Measurements from ENCODE around the gene MTCH1. TPM values are rescaled to one million over a fixed set of nuclear protein-coding genes. Genes with fewer than 3 reads are reported as not detected.

Gene MTCH1
- total RNA-seq, 1 experiment from 2014 or later, result 78.2 TPM

GRCh38 chr6:36929607-36930006, 56.4 kb downstream of the MTCH1 start:
- CTCF ChIA-PET, result no interaction called here
- no TSS peak for BruUV-seq (replicated peaks)
- Mint-ChIP-seq H3K4me1 (ENCODE audit: insufficient read depth, unreplicated experiment) (peaks cover 18% of the 10 kb centered on the region), H3K36me3 (ENCODE audit: insufficient read depth, unreplicated experiment) (peaks cover 22% of the 10 kb centered on the region), H3K9me3 (ENCODE audit: unreplicated experiment) (no peaks in the 10 kb centered on the region), H3K27me3 (ENCODE audit: insufficient read depth, unreplicated experiment) (no peaks in the 10 kb centered on the region), H3K4me3 (ENCODE audit: unreplicated experiment) (no peak overlapping the region), H3K27ac (ENCODE audit: low read depth, unreplicated experiment) (peak overlapping the region; percentile 12)
- intact Hi-C loops (cut with micrococcal nuclease), result no loop called here
- peak; percentile 61 for DNase-seq (ENCODE audit: unreplicated experiment)
- TF ChIP-seq CTCF (IDR thresholded peaks at IDR 0.05; ENCODE audit: unreplicated experiment), result no peak
- POLR2A ChIA-PET, result interaction anchor here (1.4 to 1.5 kb wide), 2 partner anchors 15 to 27 kb away, joined by 3 read pairs; no protein-coding TSS in a partner anchor

GRCh38 chr6:36929152-36929551, 56.8 kb downstream of the MTCH1 start:
- H3K27ac Mint-ChIP-seq (ENCODE audit: low read depth, unreplicated experiment), result peak overlapping the region; percentile 12
- peaks cover 18% of the 10 kb centered on the region for H3K4me1 Mint-ChIP-seq (ENCODE audit: insufficient read depth, unreplicated experiment)
- ChIA-PET POLR2A (no interaction called here), CTCF (no interaction called here)
- no peak overlapping the region for H3K4me3 Mint-ChIP-seq (ENCODE audit: unreplicated experiment)
- BruUV-seq (replicated peaks), result no TSS peak
- DNase-seq (ENCODE audit: unreplicated experiment), result no peak
- intact Hi-C loops (cut with micrococcal nuclease), result no loop called here
- no peaks in the 10 kb centered on the region for H3K9me3 Mint-ChIP-seq (ENCODE audit: unreplicated experiment)
- H3K36me3 Mint-ChIP-seq (ENCODE audit: insufficient read depth, unreplicated experiment), result peaks cover 27% of the 10 kb centered on the region
- no peaks in the 10 kb centered on the region for H3K27me3 Mint-ChIP-seq (ENCODE audit: insufficient read depth, unreplicated experiment)
- TF ChIP-seq CTCF (IDR thresholded peaks at IDR 0.05; ENCODE audit: unreplicated experiment), result no peak

- Mint-ChIP-seq H3K4me3 (ENCODE audit: unreplicated experiment) (no peak overlapping the region), H3K27me3 (ENCODE audit: insufficient read depth, unreplicated experiment) (no peaks in the 10 kb centered on the region), H3K27ac (ENCODE audit: low read depth, unreplicated experiment) (no peak overlapping the region), H3K4me1 (ENCODE audit: insufficient read depth, unreplicated experiment) (peaks cover 18% of the 10 kb centered on the region), H3K9me3 (ENCODE audit: unreplicated experiment) (no peaks in the 10 kb centered on the region), H3K36me3 (ENCODE audit: insufficient read depth, unreplicated experiment) (peaks cover 33% of the 10 kb centered on the region)
- BruUV-seq (replicated peaks), result no TSS peak
- ChIA-PET POLR2A (interaction anchor here (1.1 kb wide), 1 partner anchor 14 kb away, joined by 3 read pairs; no protein-coding TSS in a partner anchor), CTCF (no interaction called here)
- no peak for DNase-seq (ENCODE audit: unreplicated experiment)
- TF ChIP-seq CTCF (IDR thresholded peaks at IDR 0.05; ENCODE audit: unreplicated experiment), result no peak
- intact Hi-C loops (cut with micrococcal nuclease), result no loop called here
Measured at GRCh38 chr6:36928547-36928918, 57.5 kb downstream of the MTCH1 start.

- no TSS peak for BruUV-seq (replicated peaks)
- intact Hi-C loops (cut with micrococcal nuclease), result no loop called here
- ChIA-PET POLR2A (interaction anchor here (0.6 to 1.1 kb wide), 2 partner anchors 14 to 34 kb away, joined by 3 read pairs; no protein-coding TSS in a partner anchor), CTCF (interaction anchor here (1.0 kb wide), 1 partner anchor 42 kb away, joined by 3 read pairs; the partner anchor contains the start of gene C6orf89)
- no peaks in the 10 kb centered on the region for H3K27me3 Mint-ChIP-seq (ENCODE audit: insufficient read depth, unreplicated experiment)
- H3K36me3 Mint-ChIP-seq (ENCODE audit: insufficient read depth, unreplicated experiment), result peaks cover 39% of the 10 kb centered on the region
- H3K4me3 Mint-ChIP-seq (ENCODE audit: unreplicated experiment), result no peak overlapping the region
- no peak overlapping the region for H3K27ac Mint-ChIP-seq (ENCODE audit: low read depth, unreplicated experiment)
- no peak for DNase-seq (ENCODE audit: unreplicated experiment)
- no peaks in the 10 kb centered on the region for H3K9me3 Mint-ChIP-seq (ENCODE audit: unreplicated experiment)
- no peak for TF ChIP-seq CTCF (IDR thresholded peaks at IDR 0.05; ENCODE audit: unreplicated experiment)
- H3K4me1 Mint-ChIP-seq (ENCODE audit: insufficient read depth, unreplicated experiment), result peaks cover 15% of the 10 kb centered on the region
Measured at GRCh38 chr6:36927691-36928546, 58.1 kb downstream of the MTCH1 start.

All from MCF 10A (cell line).